Measurements from ENCODE around the gene EPAS1. TPM values are rescaled to one million over a fixed set of nuclear protein-coding genes. Genes with fewer than 3 reads are reported as not detected.

The EPAS1 gene
- total and polyA plus RNA-seq, 2 donors, result 42.8 to 163 TPM

- no peak overlapping the region for H3K27ac ChIP-seq (ENCODE audit: low read depth)
- H3K4me3 ChIP-seq (ENCODE audit: low read depth, low read length), result no peak overlapping the region
- H3K4me1 ChIP-seq (ENCODE audit: insufficient read depth), result no peaks in the 10 kb centered on the region
- WGBS, result 91% methylated on average over 2 of the region's 2 CpGs
- DNase-seq (ENCODE audit: extremely low spot score), result no peak
- no peaks in the 10 kb centered on the region for H3K36me3 ChIP-seq (ENCODE audit: insufficient read depth)
These were observed 114.0 kb downstream of the EPAS1 start for GRCh38 chr2:46411245-46411641.

DNA sequence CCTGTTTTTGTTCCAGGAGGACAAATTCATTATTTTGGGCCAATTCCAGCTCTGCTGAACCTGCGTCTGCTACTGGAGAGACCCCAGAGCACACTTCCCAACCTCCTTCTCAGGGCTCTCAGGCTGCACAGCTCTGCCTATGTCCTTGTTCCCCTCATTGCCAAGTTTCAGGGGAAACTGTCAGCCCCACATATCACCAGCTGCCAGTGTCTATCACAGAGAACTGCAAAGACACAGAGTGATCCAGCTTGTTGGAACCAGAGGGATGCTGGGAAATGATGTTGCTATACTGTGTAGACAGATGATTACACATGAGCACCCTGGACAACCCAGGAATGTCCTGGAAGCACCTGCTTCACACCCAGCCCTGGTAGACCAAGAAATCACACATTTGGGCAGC, 114.8 kb downstream of the EPAS1 start:
- H3K4me1 ChIP-seq (ENCODE audit: insufficient read depth), result no peaks in the 10 kb centered on the region
- H3K36me3 ChIP-seq (ENCODE audit: insufficient read depth), result no peaks in the 10 kb centered on the region
- 89% methylated on average over 1 of the region's 1 CpG for WGBS
- H3K27ac ChIP-seq (ENCODE audit: low read depth), result no peak overlapping the region
- no peak overlapping the region for H3K4me3 ChIP-seq (ENCODE audit: low read depth, low read length)
- no peak for DNase-seq (ENCODE audit: extremely low spot score)

- no peak overlapping the region for H3K4me3 ChIP-seq (ENCODE audit: low read depth, low read length)
- H3K27ac ChIP-seq (ENCODE audit: low read depth), result no peak overlapping the region
- no peaks in the 10 kb centered on the region for H3K36me3 ChIP-seq (ENCODE audit: insufficient read depth)
- H3K4me1 ChIP-seq (ENCODE audit: insufficient read depth), result no peaks in the 10 kb centered on the region
- no peak for DNase-seq (ENCODE audit: extremely low spot score)
- whole genome bisulfite sequencing, result 83% methylated on average over 2 of the region's 2 CpGs
These were observed 115.9 kb downstream of the EPAS1 start for GRCh38 chr2:46413111-46413510.

DNA sequence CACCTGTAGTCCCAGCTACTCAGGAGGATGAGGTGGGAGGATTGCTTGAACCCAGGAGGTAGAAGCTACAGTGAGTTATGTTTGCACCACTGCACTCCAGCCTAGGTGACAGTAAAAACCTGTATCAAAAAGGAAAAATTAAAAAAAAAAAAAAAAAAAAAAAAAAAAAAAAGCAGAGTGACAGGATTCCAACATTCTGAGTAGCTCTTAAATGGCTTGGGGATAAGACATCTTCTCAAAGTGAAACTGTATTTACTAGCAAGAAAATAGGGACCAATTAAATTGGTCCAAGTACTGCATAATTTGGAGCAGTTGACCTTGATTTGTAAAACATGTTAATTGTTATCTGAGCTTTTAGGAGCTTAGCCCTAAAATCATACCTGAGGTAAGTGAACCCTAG, 116.4 kb downstream of the EPAS1 start:
- Histone ChIP-seq H3K36me3 (ENCODE audit: insufficient read depth) (no peaks in the 10 kb centered on the region), H3K4me3 (ENCODE audit: low read depth, low read length) (no peak overlapping the region), H3K4me1 (ENCODE audit: insufficient read depth) (no peaks in the 10 kb centered on the region), H3K27ac (ENCODE audit: low read depth) (no peak overlapping the region)
- DNase-seq (ENCODE audit: extremely low spot score), result no peak

GRCh38 chr2:46414701-46415100, 117.5 kb downstream of the EPAS1 start:
- no peak for DNase-seq (ENCODE audit: extremely low spot score)
- Histone ChIP-seq H3K4me1 (ENCODE audit: insufficient read depth) (no peaks in the 10 kb centered on the region), H3K36me3 (ENCODE audit: insufficient read depth) (no peaks in the 10 kb centered on the region), H3K4me3 (ENCODE audit: low read depth, low read length) (no peak overlapping the region), H3K27ac (ENCODE audit: low read depth) (no peak overlapping the region)
- 96% methylated on average over 1 of the region's 1 CpG for WGBS

- H3K4me3 ChIP-seq (ENCODE audit: low read depth, low read length), result no peak overlapping the region
- DNase-seq (ENCODE audit: extremely low spot score), result no peak
- H3K36me3 ChIP-seq (ENCODE audit: insufficient read depth), result no peaks in the 10 kb centered on the region
- no peaks in the 10 kb centered on the region for H3K4me1 ChIP-seq (ENCODE audit: insufficient read depth)
- no peak overlapping the region for H3K27ac ChIP-seq (ENCODE audit: low read depth)
These were observed 119.1 kb downstream of the EPAS1 start for GRCh38 chr2:46416280-46416679.

DNA sequence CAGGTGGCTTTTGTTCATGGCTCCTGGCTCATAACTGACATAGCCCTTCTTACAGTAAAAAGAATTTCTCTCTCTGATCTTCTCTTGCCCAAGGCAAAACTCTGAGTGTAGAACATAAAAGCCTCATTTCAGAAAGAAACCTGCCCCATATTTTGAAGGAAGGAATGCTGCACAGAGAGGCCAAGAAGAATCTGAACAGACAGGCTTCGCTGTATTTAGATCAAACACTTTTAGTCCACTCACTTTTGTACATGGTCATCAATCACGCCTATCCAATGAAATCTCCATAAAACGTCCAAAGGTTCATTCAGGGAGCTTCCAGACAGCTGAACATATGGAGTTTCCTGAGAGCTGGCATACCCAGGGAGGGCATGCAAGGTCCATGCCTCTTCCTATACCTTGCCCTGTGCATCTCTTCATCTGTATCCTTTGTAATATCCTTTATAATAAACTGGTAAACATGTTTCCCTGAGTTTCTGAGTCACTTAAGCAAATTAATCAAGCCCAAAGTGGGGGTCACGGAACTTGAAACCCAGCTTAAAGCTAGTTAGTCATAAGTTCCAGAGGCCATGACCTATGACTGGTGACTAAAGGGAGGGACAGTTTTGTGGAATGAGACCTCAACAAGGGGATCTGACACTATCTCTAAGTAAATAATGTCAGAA, 119.7 kb downstream of the EPAS1 start:
- Histone ChIP-seq H3K4me1 (ENCODE audit: insufficient read depth) (no peaks in the 10 kb centered on the region), H3K36me3 (ENCODE audit: insufficient read depth) (no peaks in the 10 kb centered on the region), H3K27ac (ENCODE audit: low read depth) (no peak overlapping the region), H3K4me3 (ENCODE audit: low read depth, low read length) (no peak overlapping the region)
- 78% methylated on average over 4 of the region's 4 CpGs for whole genome bisulfite sequencing
- no peak for DNase-seq (ENCODE audit: extremely low spot score)

GRCh38 chr2:46420945-46421344, 123.7 kb downstream of the EPAS1 start:
- no peak overlapping the region for H3K4me3 ChIP-seq (ENCODE audit: low read depth, low read length)
- no peak for DNase-seq (ENCODE audit: extremely low spot score)
- no peaks in the 10 kb centered on the region for H3K4me1 ChIP-seq (ENCODE audit: insufficient read depth)
- no peak overlapping the region for H3K27ac ChIP-seq (ENCODE audit: low read depth)
- WGBS, result 97% methylated on average over 2 of the region's 2 CpGs
- H3K36me3 ChIP-seq (ENCODE audit: insufficient read depth), result no peaks in the 10 kb centered on the region

- Histone ChIP-seq H3K4me3 (ENCODE audit: low read depth, low read length) (no peak overlapping the region), H3K36me3 (ENCODE audit: insufficient read depth) (no peaks in the 10 kb centered on the region), H3K4me1 (ENCODE audit: insufficient read depth) (no peaks in the 10 kb centered on the region), H3K27ac (ENCODE audit: low read depth) (no peak overlapping the region)
- 80% methylated on average over 2 of the region's 2 CpGs for WGBS
- DNase-seq (ENCODE audit: extremely low spot score), result no peak
These were observed 124.2 kb downstream of the EPAS1 start for GRCh38 chr2:46421361-46421760.

DNA sequence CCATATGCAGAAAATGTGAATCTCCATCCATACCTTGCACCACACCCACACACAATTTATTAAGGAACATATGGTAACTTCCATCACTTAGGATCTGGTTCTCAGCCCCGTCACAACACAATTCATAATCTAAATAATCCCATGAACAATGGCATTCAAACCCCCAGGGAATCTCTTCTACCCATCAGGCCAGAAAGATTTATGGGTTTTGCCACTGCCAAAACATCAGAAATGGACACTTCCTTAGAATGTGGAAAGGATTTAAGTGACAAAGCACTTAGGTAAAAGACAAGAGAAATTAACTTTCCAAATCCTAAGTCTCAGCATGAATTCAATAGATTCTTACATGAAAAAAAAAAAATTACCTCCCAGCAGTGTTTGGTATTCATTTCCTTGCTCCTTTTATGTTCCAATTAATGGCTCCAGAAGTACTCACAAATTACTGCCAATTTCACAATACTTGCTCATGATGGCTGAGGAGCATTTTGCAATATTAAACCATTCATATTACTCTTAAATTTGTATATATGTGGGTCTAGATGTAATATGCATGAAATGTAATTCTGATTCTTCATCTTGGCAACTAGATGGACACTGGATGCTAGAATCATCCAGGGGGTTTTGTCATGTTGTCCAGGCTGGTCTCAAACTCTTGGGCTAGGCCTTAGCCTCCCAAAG, 125.6 kb downstream of the EPAS1 start:
- no peaks in the 10 kb centered on the region for H3K36me3 ChIP-seq (ENCODE audit: insufficient read depth)
- H3K27ac ChIP-seq (ENCODE audit: low read depth), result no peak overlapping the region
- no peak for DNase-seq (ENCODE audit: extremely low spot score)
- no peaks in the 10 kb centered on the region for H3K4me1 ChIP-seq (ENCODE audit: insufficient read depth)
- WGBS, result 83% methylated on average over 1 of the region's 1 CpG
- H3K4me3 ChIP-seq (ENCODE audit: low read depth, low read length), result no peak overlapping the region

DNA sequence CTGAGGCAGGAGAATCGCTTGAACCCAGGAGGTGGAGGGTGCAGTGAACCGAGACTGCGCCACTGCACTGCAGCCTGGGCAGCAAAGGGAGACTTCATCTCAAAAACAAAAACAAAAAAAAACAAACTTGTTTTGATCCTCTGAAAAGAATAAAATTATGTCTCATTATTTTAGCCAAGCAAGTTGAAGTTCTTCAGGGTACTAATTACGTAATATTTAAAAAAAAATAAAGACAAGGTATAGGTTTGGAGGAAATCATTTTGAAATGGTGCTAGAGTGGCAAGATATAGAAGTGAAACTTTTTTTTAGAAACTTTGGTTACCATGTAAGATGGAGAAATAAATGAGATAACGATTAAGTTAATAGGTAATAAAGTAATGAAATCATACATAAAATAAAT, 127.7 kb downstream of the EPAS1 start:
- Histone ChIP-seq H3K4me1 (ENCODE audit: insufficient read depth) (no peaks in the 10 kb centered on the region), H3K4me3 (ENCODE audit: low read depth, low read length) (no peak overlapping the region), H3K27ac (ENCODE audit: low read depth) (no peak overlapping the region), H3K36me3 (ENCODE audit: insufficient read depth) (no peaks in the 10 kb centered on the region)
- DNase-seq (ENCODE audit: extremely low spot score), result no peak
- 82% methylated on average over 5 of the region's 5 CpGs for WGBS

GRCh38 chr2:46428911-46429436, 131.8 kb downstream of the EPAS1 start:
- Histone ChIP-seq H3K27ac (ENCODE audit: low read depth) (no peak overlapping the region), H3K36me3 (ENCODE audit: insufficient read depth) (no peaks in the 10 kb centered on the region), H3K4me1 (ENCODE audit: insufficient read depth) (no peaks in the 10 kb centered on the region), H3K4me3 (ENCODE audit: low read depth, low read length) (no peak overlapping the region)
- 97% methylated on average over 22 of the region's 22 CpGs for WGBS
- DNase-seq (ENCODE audit: extremely low spot score), result no peak

DNA sequence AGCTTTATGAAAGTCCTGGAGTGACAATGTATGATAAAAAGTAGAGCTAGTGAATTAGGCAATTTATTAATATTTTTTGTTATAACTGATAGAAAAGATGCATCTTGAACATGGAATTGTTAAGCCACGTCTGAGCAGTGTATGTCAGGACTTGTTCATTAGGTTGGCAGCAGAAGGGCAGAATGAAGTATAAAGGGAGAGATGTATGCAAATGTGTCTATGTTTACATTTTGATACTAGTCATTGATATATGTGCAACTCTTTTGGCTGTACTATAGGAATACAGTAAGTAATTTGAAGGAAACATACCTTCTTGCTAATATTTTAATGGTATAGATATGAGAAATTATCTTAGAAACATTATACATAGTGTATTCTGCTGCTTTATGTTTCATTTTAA, 133.2 kb downstream of the EPAS1 start:
- Histone ChIP-seq H3K36me3 (ENCODE audit: insufficient read depth) (no peaks in the 10 kb centered on the region), H3K4me3 (ENCODE audit: low read depth, low read length) (no peak overlapping the region), H3K27ac (ENCODE audit: low read depth) (no peak overlapping the region), H3K4me1 (ENCODE audit: insufficient read depth) (no peaks in the 10 kb centered on the region)
- DNase-seq (ENCODE audit: extremely low spot score), result no peak
- 86% methylated on average over 1 of the region's 1 CpG for WGBS

GRCh38 chr2:46430992-46431391, 133.8 kb downstream of the EPAS1 start:
- no peaks in the 10 kb centered on the region for H3K4me1 ChIP-seq (ENCODE audit: insufficient read depth)
- DNase-seq (ENCODE audit: extremely low spot score), result no peak
- no peak overlapping the region for H3K4me3 ChIP-seq (ENCODE audit: low read depth, low read length)
- H3K36me3 ChIP-seq (ENCODE audit: insufficient read depth), result no peaks in the 10 kb centered on the region
- no peak overlapping the region for H3K27ac ChIP-seq (ENCODE audit: low read depth)
- WGBS, result 43% methylated on average over 1 of the region's 1 CpG

All from urinary bladder (tissue), 4 donors.